ENCODE measurements around the gene DIP2C.
"Not testable (repeated sequence)": the region's sequence is repeated elsewhere in the genome, so short reads cannot be mapped to it uniquely, and the experiment has no call there.

Gene DIP2C

GRCh38 chr10:277963-278362, 411.5 kb downstream of the DIP2C start:
- DNase-seq (ENCODE audit: low read depth in 3 of 3), result no peak

GRCh38 chr10:275680-276079, 413.8 kb downstream of the DIP2C start:
- no peak for DNase-seq (ENCODE audit: low read depth in 3 of 3)

GRCh38 chr10:274866-275265, 414.6 kb downstream of the DIP2C start:
- no peak for DNase-seq (ENCODE audit: low read depth in 3 of 3)

- DNase-seq (ENCODE audit: low read depth in 3 of 3), result no peak
Measured at GRCh38 chr10:273088-273487, 416.4 kb downstream of the DIP2C start.

GRCh38 chr10:271722-272121, 417.7 kb downstream of the DIP2C start:
- no peak for DNase-seq (ENCODE audit: low read depth in 3 of 3)

- DNase-seq (ENCODE audit: low read depth in 3 of 3), result no peak
Measured at GRCh38 chr10:271201-271600, 418.3 kb downstream of the DIP2C start.

- no peak for DNase-seq (ENCODE audit: low read depth in 3 of 3)
Measured at GRCh38 chr10:269440-270074, 419.9 kb downstream of the DIP2C start.

- DNase-seq (ENCODE audit: low read depth in 3 of 3), result no peak
Measured at GRCh38 chr10:267705-268104, 421.8 kb downstream of the DIP2C start.

GRCh38 chr10:266974-267425, 422.5 kb downstream of the DIP2C start:
- no peak for DNase-seq (ENCODE audit: low read depth in 3 of 3)

- not testable (repeated sequence) for DNase-seq (ENCODE audit: low read depth in 3 of 3)
Measured at GRCh38 chr10:265816-266588, 423.5 kb downstream of the DIP2C start.

GRCh38 chr10:265074-265440, 424.4 kb downstream of the DIP2C start:
- not testable (repeated sequence) for DNase-seq (ENCODE audit: low read depth in 3 of 3)

GRCh38 chr10:264160-265073, 425.1 kb downstream of the DIP2C start:
- not testable (repeated sequence) for DNase-seq (ENCODE audit: low read depth in 3 of 3)

- DNase-seq (ENCODE audit: low read depth in 3 of 3), result no peak
Measured at GRCh38 chr10:260819-261429, 428.5 kb downstream of the DIP2C start.

GRCh38 chr10:251982-252582, 437.4 kb downstream of the DIP2C start:
- DNase-seq (ENCODE audit: low read depth in 3 of 3), result no peak

GRCh38 chr10:248307-248706, 441.2 kb downstream of the DIP2C start:
- no peak for DNase-seq (ENCODE audit: low read depth in 3 of 3)

- no peak for DNase-seq (ENCODE audit: low read depth in 3 of 3)
Measured at GRCh38 chr10:247480-247879, 442.0 kb downstream of the DIP2C start.

GRCh38 chr10:246431-246830, 443.0 kb downstream of the DIP2C start:
- DNase-seq (ENCODE audit: low read depth in 3 of 3), result no peak

GRCh38 chr10:244227-244626, 445.2 kb downstream of the DIP2C start:
- no peak for DNase-seq (ENCODE audit: low read depth in 3 of 3)

GRCh38 chr10:241966-242643, 447.4 kb downstream of the DIP2C start:
- DNase-seq (ENCODE audit: low read depth in 3 of 3), result no peak

- no peak for DNase-seq (ENCODE audit: low read depth in 3 of 3)
Measured at GRCh38 chr10:241451-241850, 448.0 kb downstream of the DIP2C start.

GRCh38 chr10:239109-239508, 450.4 kb downstream of the DIP2C start:
- DNase-seq (ENCODE audit: low read depth in 3 of 3), result no peak
